NCI-H2081 treated with DMSO at 0.1 percent for 48 hours (cell line): ENCODE results near the gene SUPT3H.

Experiments used
- DNase-seq: peaks from one replicate; lab custom pipeline; 2025; lab: John Stamatoyannopoulos, UW

The SUPT3H gene

GRCh38 chr6:44833248-44833647 lies 544.5 kb downstream of the SUPT3H start:
- no peak for DNase-seq

GRCh38 chr6:44831002-44831610 lies 546.6 kb downstream of the SUPT3H start:
- DNase-seq = no peak

GRCh38 chr6:44829836-44830235 lies 547.9 kb downstream of the SUPT3H start:
- DNase-seq = no peak

GRCh38 chr6:44828780-44829179 lies 549.0 kb downstream of the SUPT3H start:
- DNase-seq = no peak

GRCh38 chr6:44826025-44826676 lies 551.6 kb downstream of the SUPT3H start:
- no peak for DNase-seq

- no peak for DNase-seq
These were observed 552.5 kb downstream of the SUPT3H start for GRCh38 chr6:44825273-44825672.

GRCh38 chr6:44824567-44824966 lies 553.2 kb downstream of the SUPT3H start:
- no peak for DNase-seq

- no peak for DNase-seq
These were observed 557.0 kb downstream of the SUPT3H start for GRCh38 chr6:44820759-44821158.

- no peak for DNase-seq
These were observed 557.4 kb downstream of the SUPT3H start for GRCh38 chr6:44820321-44820720.

GRCh38 chr6:44811456-44811855 lies 566.3 kb downstream of the SUPT3H start:
- DNase-seq = no peak

- no peak for DNase-seq
These were observed 568.5 kb downstream of the SUPT3H start for GRCh38 chr6:44809258-44809657.

GRCh38 chr6:44808148-44808547 lies 569.6 kb downstream of the SUPT3H start:
- DNase-seq = no peak

- no peak for DNase-seq
These were observed 571.1 kb downstream of the SUPT3H start for GRCh38 chr6:44806656-44807055.

- no peak for DNase-seq
These were observed 572.4 kb downstream of the SUPT3H start for GRCh38 chr6:44805238-44805846.

GRCh38 chr6:44804546-44805159 lies 573.1 kb downstream of the SUPT3H start:
- DNase-seq = no peak

- DNase-seq = no peak
These were observed 573.7 kb downstream of the SUPT3H start for GRCh38 chr6:44804016-44804415.

- no peak for DNase-seq
These were observed 576.7 kb downstream of the SUPT3H start for GRCh38 chr6:44800784-44801592.

GRCh38 chr6:44800171-44800783 lies 577.5 kb downstream of the SUPT3H start:
- no peak for DNase-seq

- DNase-seq = no peak
These were observed 580.0 kb downstream of the SUPT3H start for GRCh38 chr6:44797746-44798145.

- DNase-seq = no peak
These were observed 582.4 kb downstream of the SUPT3H start for GRCh38 chr6:44795326-44795725.

- DNase-seq = no peak
These were observed 587.9 kb downstream of the SUPT3H start for GRCh38 chr6:44789806-44790205.

GRCh38 chr6:44789061-44789460 lies 588.7 kb downstream of the SUPT3H start:
- no peak for DNase-seq
